Endodermal cell (in vitro differentiated cells): ENCODE data around the gene MPZL2. TPM values are rescaled to one million over a fixed set of nuclear protein-coding genes. Genes with fewer than 3 reads are reported as not detected.

Experiments
- DNase-seq: peaks from one replicate; pipeline ENCODE4 v3.0.0-alpha.2; 2017
- H3K27ac ChIP-seq: 2 replicates; pipeline ENCODE4 v1.5.1; 2013; ENCODE audit warnings: mild to moderate bottlenecking, low read depth, low read length, moderate library complexity
- H3K27me3 ChIP-seq: 2 replicates; pipeline ENCODE4 v1.6.1; 2013; ENCODE audit warnings: mild to moderate bottlenecking, low read length, moderate library complexity; ENCODE audit not compliant: insufficient read depth, control insufficient read depth, poor library complexity, severe bottlenecking
- H3K36me3 ChIP-seq: 2 replicates; pipeline ENCODE4 v1.7.0; 2013; ENCODE audit warnings: mild to moderate bottlenecking, low read length, moderate library complexity; ENCODE audit not compliant: control insufficient read depth, insufficient read depth
- H3K4me1 ChIP-seq: one replicate; pipeline ENCODE4 v1.7.0; 2013; ENCODE audit warnings: low read length; ENCODE audit not compliant: control insufficient read depth, insufficient read depth
- H3K4me3 ChIP-seq: 2 replicates; pipeline ENCODE4 v1.5.1; 2013; ENCODE audit warnings: mild to moderate bottlenecking, low read length, moderate library complexity
- H3K9ac ChIP-seq: 2 replicates; pipeline ENCODE4 v1.6.1; 2013; ENCODE audit warnings: mild to moderate bottlenecking, low read length, moderate library complexity; ENCODE audit not compliant: poor library complexity, severe bottlenecking; ENCODE audit errors: extremely low read depth
- H3K9me3 ChIP-seq: 2 replicates; pipeline ENCODE4 v1.6.1; 2013; ENCODE audit warnings: mild to moderate bottlenecking, low read length, moderate library complexity; ENCODE audit not compliant: control insufficient read depth
- H3K27ac Mint-ChIP-seq: 2 replicates; pipeline ENCODE4 v1.8.0; 2020; ENCODE audit warnings: mixed read lengths
- H3K27me3 Mint-ChIP-seq: 2 replicates; pipeline ENCODE4 v1.8.0; 2021; ENCODE audit warnings: mild to moderate bottlenecking, mixed read lengths; ENCODE audit not compliant: insufficient read depth
- H3K36me3 Mint-ChIP-seq: 2 replicates; pipeline ENCODE4 v1.8.0; 2020; ENCODE audit warnings: low read depth, mixed read lengths
- H3K4me1 Mint-ChIP-seq: 2 replicates; pipeline ENCODE4 v1.8.0; 2020; ENCODE audit warnings: mixed read lengths
- H3K4me3 Mint-ChIP-seq: 2 replicates; pipeline ENCODE4 v1.8.0; 2020; ENCODE audit warnings: mild to moderate bottlenecking, moderate library complexity, mixed read lengths
- H3K9me3 Mint-ChIP-seq: 2 replicates; pipeline ENCODE4 v1.8.0; 2020; ENCODE audit warnings: mild to moderate bottlenecking, mixed read lengths
- CTCF ChIP-seq: fragments of 200-600 bp; sonication (generic); conservative IDR thresholded peaks from 2 replicates; pipeline ENCODE4 v1.5.0; 2021; ENCODE audit warnings: antibody characterized with exemption, mild to moderate bottlenecking
- WGBS, 2 experiments: methylation state at CpG; one replicate each; pipeline versions ENCODE4 v1.1.5 to v1.1.7; 2013; ENCODE audit warnings: missing lambda C conversion rate in 2 of 2, mixed read lengths in 1 of 2; ENCODE audit not compliant: insufficient coverage in 1 of 2, insufficient read length in 1 of 2; 5-methylcytosine and 5-hydroxymethylcytosine counted together
- total RNA-seq, 2 donors: library from RNA; stranded (reverse); fragmentation: NEBNext Ultra II Directional in 1 of 2; extraction: Animal tissue kit (Norgen Biotek cat#: 25700) in 1 of 2; gene quantifications; 2 replicates in 1 of 2; 3 replicates in 1 of 2; pipeline ENCODE4 v1.2.1, GENCODE V29; 2021

MPZL2 gene
- total RNA-seq, 2 donors from 2014 or later: 3.2 to 4.4 TPM

GRCh38 chr11:118243993-118244762, 19.9 kb downstream of the MPZL2 start:
- H3K27ac Mint-ChIP-seq: no peak overlapping the region

GRCh38 chr11:118243161-118243560, 20.9 kb downstream of the MPZL2 start:
- H3K27ac Mint-ChIP-seq: no peak overlapping the region
- H3K9ac ChIP-seq: no peak overlapping the region
- H3K4me3 Mint-ChIP-seq: no peak overlapping the region
- H3K4me3 ChIP-seq: no peak overlapping the region
- no peak for DNase-seq
- H3K9me3 Mint-ChIP-seq: no peaks in the 10 kb centered on the region
- no peaks in the 10 kb centered on the region for H3K36me3 Mint-ChIP-seq
- peaks cover 34% of the 10 kb centered on the region for H3K27me3 ChIP-seq
- 61 to 81% methylated on average over 5 to 7 of the region's 8 CpGs for WGBS, 2 experiments
- no peak for TF ChIP-seq CTCF
- H3K27me3 Mint-ChIP-seq: peaks cover 29% of the 10 kb centered on the region
- no peak overlapping the region for H3K27ac ChIP-seq
- H3K4me1 Mint-ChIP-seq: peaks cover 14% of the 10 kb centered on the region
- peaks cover 7% of the 10 kb centered on the region for H3K4me1 ChIP-seq
- no peaks in the 10 kb centered on the region for H3K36me3 ChIP-seq
- H3K9me3 ChIP-seq: no peaks in the 10 kb centered on the region

More at GRCh38 chr11:118243993-118244762, 19.9 kb downstream of the MPZL2 start:
- Histone ChIP-seq H3K9ac (no peak overlapping the region), H3K27me3 (peaks cover 44% of the 10 kb centered on the region), H3K9me3 (no peaks in the 10 kb centered on the region), H3K36me3 (no peaks in the 10 kb centered on the region), H3K4me3 (no peak overlapping the region), H3K4me1 (peaks cover 4% of the 10 kb centered on the region), H3K27ac (no peak overlapping the region)
- no peak for TF ChIP-seq CTCF
- Mint-ChIP-seq H3K4me1 (peaks cover 6% of the 10 kb centered on the region), H3K27me3 (peaks cover 38% of the 10 kb centered on the region), H3K9me3 (no peaks in the 10 kb centered on the region), H3K36me3 (no peaks in the 10 kb centered on the region), H3K4me3 (no peak overlapping the region)
- DNase-seq: no peak
- WGBS, 2 experiments: 72 to 75% methylated on average over 3 of the region's 3 CpGs

GRCh38 chr11:118241764-118242098, 22.4 kb downstream of the MPZL2 start:
- H3K36me3 Mint-ChIP-seq: no peaks in the 10 kb centered on the region
- Histone ChIP-seq H3K36me3 (no peaks in the 10 kb centered on the region), H3K9ac (no peak overlapping the region), H3K27me3 (peaks cover 19% of the 10 kb centered on the region), H3K4me3 (no peak overlapping the region), H3K27ac (no peak overlapping the region), H3K9me3 (no peaks in the 10 kb centered on the region), H3K4me1 (peaks cover 7% of the 10 kb centered on the region)
- peaks cover 22% of the 10 kb centered on the region for H3K27me3 Mint-ChIP-seq
- no peak overlapping the region for H3K27ac Mint-ChIP-seq
- 86 to 100% methylated on average over 1 of the region's 1 CpG for WGBS, 2 experiments
- H3K4me3 Mint-ChIP-seq: no peak overlapping the region
- no peak for TF ChIP-seq CTCF
- no peaks in the 10 kb centered on the region for H3K9me3 Mint-ChIP-seq
- peaks cover 14% of the 10 kb centered on the region for H3K4me1 Mint-ChIP-seq
- DNase-seq: no peak
